Measurements from ENCODE around the gene C2CD2. TPM values are rescaled to one million over a fixed set of nuclear protein-coding genes. Genes with fewer than 3 reads are reported as not detected.

The C2CD2 gene
- total and polyA plus RNA-seq, 2 of the 8 experiments (the other 6 are each of a cell fraction or from before 2014, with no cell fraction given): 10.4 to 13.0 TPM

GRCh38 chr21:41953831-41954653 lies at the start of gene C2CD2 (continued):
- TF ChIP-seq E2F6 (IDR thresholded peaks at IDR 0.05) (peak; percentile 85), RAD21 (IDR thresholded peaks at IDR 0.05 in 1 of 2, conservative IDR thresholded peaks at IDR 0.05 in 1 of 2; ENCODE audit: low read depth in 2 of 2, low read length in 2 of 2) (no peak), TAF7 (optimal IDR thresholded peaks at IDR 0.05; ENCODE audit: borderline replicate concordance, low read depth, low read length) (no peak), EP300 (IDR thresholded peaks at IDR 0.05; ENCODE audit: borderline replicate concordance in 1 of 2, low read depth in 2 of 2, low read length in 2 of 2) (no peak), FOSL1 (IDR thresholded peaks at IDR 0.05; ENCODE audit: insufficient read depth, low read depth, low read length) (no peak), BACH1 (IDR thresholded peaks at IDR 0.05; ENCODE audit: low read length) (no peak), SIN3A (conservative IDR thresholded peaks at IDR 0.05 in 1 of 2, IDR thresholded peaks at IDR 0.05 in 1 of 2; ENCODE audit: low read depth in 1 of 2, low read length in 2 of 2) (peak in 1 of 2 experiments; percentile 40; a peak in 1 of 4 replicates), RBBP5 (IDR thresholded peaks at IDR 0.05; ENCODE audit: borderline replicate concordance, low read depth, low read length) (no peak), USF2 (IDR thresholded peaks at IDR 0.05; ENCODE audit: low read length) (no peak), RFX5 (IDR thresholded peaks at IDR 0.05; ENCODE audit: borderline replicate concordance, low read depth, low read length) (no peak), CREB1 (IDR thresholded peaks at IDR 0.05) (no peak), ATF3 (IDR thresholded peaks at IDR 0.05; ENCODE audit: insufficient read depth, low read depth, low read length) (no peak), CBX8 (IDR thresholded peaks at IDR 0.05; ENCODE audit: borderline replicate concordance, low read depth, low read length) (no peak), YY1 (IDR thresholded peaks at IDR 0.05; ENCODE audit: low read depth, low read length) (no peak), KDM5A (IDR thresholded peaks at IDR 0.05; ENCODE audit: low read length) (no peak), KDM4A (IDR thresholded peaks at IDR 0.05; ENCODE audit: low read depth, low read length, severe bottlenecking) (no peak), NANOG (IDR thresholded peaks at IDR 0.05; ENCODE audit: insufficient read depth, low read depth, low read length, poor library complexity, severe bottlenecking) (no peak), SP2 (IDR thresholded peaks at IDR 0.05; ENCODE audit: low read length) (no peak), EGR1 (IDR thresholded peaks at IDR 0.05; ENCODE audit: borderline replicate concordance, low read depth, low read length) (no peak), RNF2 (IDR thresholded peaks at IDR 0.05; ENCODE audit: borderline replicate concordance, low read depth, low read length, missing control alignments, poor library complexity, severe bottlenecking) (no peak)
